Upper lobe of left lung (tissue), 4 donors: ENCODE results near the gene DLX4.

Experiments used
- POLR2A ChIP-seq, 4 donors: fragments of 450-650 bp; IDR thresholded peaks; one replicate each; pipeline ENCODE4 v1.5.1; 2016 to 2017; ENCODE audit warnings: antibody characterized with exemption in 4 of 4, mild to moderate bottlenecking in 2 of 4
- POLR2AphosphoS5 ChIP-seq, 2 donors: sonication (generic); formaldehyde crosslinking; IDR thresholded peaks; one replicate each; pipeline ENCODE4 v1.5.1; 2017; ENCODE audit warnings: antibody characterized with exemption in 2 of 2
- TF ChIP-seq, protein P1 (sequence below), 6 experiments: fragments of 450-650 bp in 4 of 6; fragments of 200-600 bp in 2 of 6; sonication (generic) in 2 of 6; IDR thresholded peaks; one replicate each; pipeline ENCODE4 v1.5.1; 2016 to 2019; ENCODE audit warnings: antibody characterized with exemption in 6 of 6

DNA sequence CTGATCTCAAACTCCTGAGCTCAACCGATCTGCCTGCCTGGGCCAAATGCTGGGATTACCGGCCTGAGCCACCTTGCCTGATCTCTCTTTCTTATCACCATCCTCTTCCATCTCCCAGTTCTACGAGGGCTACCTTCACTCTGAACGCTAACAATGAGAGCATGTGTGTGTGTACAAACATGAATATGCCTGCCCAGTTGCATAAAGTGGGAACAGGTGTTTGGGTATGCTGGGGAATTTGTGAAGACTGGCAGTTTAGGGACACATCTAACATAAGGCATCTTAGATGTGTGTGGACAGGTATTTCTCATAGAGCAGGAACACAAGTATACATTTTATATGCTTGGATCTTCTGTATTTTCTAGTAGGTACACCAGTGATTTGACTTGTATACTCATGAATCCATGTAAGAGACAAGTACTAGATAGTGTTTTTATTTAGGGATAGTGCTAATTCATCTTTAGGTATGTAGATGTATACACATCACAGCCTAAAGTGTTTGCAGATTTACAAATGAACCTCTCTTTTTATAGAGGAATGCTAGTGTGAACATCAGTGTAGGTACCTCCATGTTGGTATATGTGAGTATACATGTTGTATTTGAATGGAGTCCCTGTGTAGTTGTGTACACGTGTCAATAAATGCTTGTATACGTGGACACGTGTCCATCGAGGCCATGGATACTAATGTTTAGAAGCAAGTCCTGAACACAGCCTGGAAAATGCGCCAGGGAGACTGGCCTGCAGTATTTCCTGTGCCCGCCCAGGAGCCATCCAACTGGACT lies 1.2 kb upstream of the DLX4 start:
- TF ChIP-seq POLR2AphosphoS5 (IDR thresholded peaks at IDR 0.05) (no peak), POLR2A (IDR thresholded peaks at IDR 0.05) (no peak)
- TF ChIP-seq, protein P1, sequence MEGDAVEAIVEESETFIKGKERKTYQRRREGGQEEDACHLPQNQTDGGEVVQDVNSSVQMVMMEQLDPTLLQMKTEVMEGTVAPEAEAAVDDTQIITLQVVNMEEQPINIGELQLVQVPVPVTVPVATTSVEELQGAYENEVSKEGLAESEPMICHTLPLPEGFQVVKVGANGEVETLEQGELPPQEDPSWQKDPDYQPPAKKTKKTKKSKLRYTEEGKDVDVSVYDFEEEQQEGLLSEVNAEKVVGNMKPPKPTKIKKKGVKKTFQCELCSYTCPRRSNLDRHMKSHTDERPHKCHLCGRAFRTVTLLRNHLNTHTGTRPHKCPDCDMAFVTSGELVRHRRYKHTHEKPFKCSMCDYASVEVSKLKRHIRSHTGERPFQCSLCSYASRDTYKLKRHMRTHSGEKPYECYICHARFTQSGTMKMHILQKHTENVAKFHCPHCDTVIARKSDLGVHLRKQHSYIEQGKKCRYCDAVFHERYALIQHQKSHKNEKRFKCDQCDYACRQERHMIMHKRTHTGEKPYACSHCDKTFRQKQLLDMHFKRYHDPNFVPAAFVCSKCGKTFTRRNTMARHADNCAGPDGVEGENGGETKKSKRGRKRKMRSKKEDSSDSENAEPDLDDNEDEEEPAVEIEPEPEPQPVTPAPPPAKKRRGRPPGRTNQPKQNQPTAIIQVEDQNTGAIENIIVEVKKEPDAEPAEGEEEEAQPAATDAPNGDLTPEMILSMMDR (IDR thresholded peaks at IDR 0.05) = no peak
